Endothelial cell of umbilical vein (primary cell): Measurements from ENCODE around the gene GNAS. TPM values are rescaled to one million over a fixed set of nuclear protein-coding genes. Genes with fewer than 3 reads are reported as not detected.

Source experiments
- BruUV-seq: library from RNA; stranded (reverse); fragments of 400-500 nt; replicated peaks from 2 replicates; lab custom pipeline; 2021; lab: Mats Ljungman, UMichigan
- CTCF ChIA-PET: fragments of 300-600, 350-600 bp; sonication (Branson Sonifier 250); formaldehyde crosslinking; loops from one replicate; lab custom pipeline; 2021; ENCODE audit warnings: antibody characterized with exemption, inconsistent platforms; lab: Charles Lee
- POLR2A ChIA-PET: fragments of 300-600, 350-600 bp; sonication (Branson Sonifier 250); formaldehyde crosslinking; loops from one replicate; lab custom pipeline; 2021; ENCODE audit warnings: antibody characterized with exemption, inconsistent platforms; lab: Charles Lee
- DNase-seq: peaks from one replicate; pipeline ENCODE4 v3.0.0-alpha.2; 2011; ENCODE audit warnings: low read depth, low spot score
- FAIRE-seq: peaks from 2 replicates; lab custom pipeline; 2011; peaks lifted over from hg19 to GRCh38; lab: Jason Lieb, UNC
- H2AFZ ChIP-seq: 2 replicates; pipeline ENCODE4 v1.6.0; 2012; ENCODE audit warnings: low read depth, low read length, control low read depth, inconsistent platforms
- H3K27ac ChIP-seq: 2 replicates; pipeline ENCODE4 v1.5.1; 2011; ENCODE audit warnings: low read depth, mild to moderate bottlenecking, control low read depth, low read length, moderate library complexity; ENCODE audit not compliant: insufficient read depth
- H3K27me3 ChIP-seq, 2 experiments: 2 replicates each; pipeline versions ENCODE4 v1.6.0 to v1.6.1; 2011; ENCODE audit warnings: low read length in 2 of 2, mixed read lengths in 1 of 2; ENCODE audit not compliant: control insufficient read depth in 2 of 2, insufficient read depth in 2 of 2
- H3K36me3 ChIP-seq, 2 experiments: 2 replicates in 1 of 2; 3 replicates in 1 of 2; pipeline ENCODE4 v1.5.1; 2011; ENCODE audit warnings: low read length in 2 of 2, mild to moderate bottlenecking in 1 of 2, moderate library complexity in 1 of 2; ENCODE audit not compliant: control insufficient read depth in 2 of 2, insufficient read depth in 2 of 2; ENCODE audit errors: extremely low read depth in 1 of 2
- H3K4me1 ChIP-seq: 3 replicates; pipeline ENCODE4 v1.5.1; 2011; ENCODE audit warnings: mild to moderate bottlenecking, low read length; ENCODE audit not compliant: control insufficient read depth, insufficient read depth; ENCODE audit errors: extremely low read depth
- H3K4me2 ChIP-seq: 2 replicates; pipeline ENCODE4 v1.6.1; 2011; ENCODE audit warnings: low read length, control low read depth, mixed read lengths; ENCODE audit not compliant: insufficient read depth
- H3K4me3 ChIP-seq, 3 experiments: fragments of 200-600 bp in 1 of 3; sonication (generic), shearing (Covaris generic) in 1 of 3; replicated peaks in 1 of 3; 2 replicates each; pipeline ENCODE4 v1.5.1; 2011 to 2016; ENCODE audit warnings: control low read depth in 3 of 3, low read length in 3 of 3, mild to moderate bottlenecking in 2 of 3, inconsistent platforms in 1 of 3, low read depth in 1 of 3, moderate library complexity in 1 of 3; ENCODE audit not compliant: insufficient read depth in 1 of 3
- H3K79me2 ChIP-seq: 2 replicates; pipeline ENCODE4 v1.6.0; 2012; ENCODE audit warnings: low read length, inconsistent platforms; ENCODE audit not compliant: control insufficient read depth, insufficient read depth
- H3K9ac ChIP-seq: replicated peaks from 2 replicates; pipeline ENCODE3; 2011; ENCODE audit warnings: low read length, control low read depth; ENCODE audit not compliant: insufficient read depth; ENCODE audit errors: extremely low read depth
- H3K9me1 ChIP-seq: replicated peaks from 3 replicates; pipeline ENCODE4 v1.6.0; 2011; ENCODE audit warnings: mild to moderate bottlenecking, low read length; ENCODE audit not compliant: control insufficient read depth, insufficient read depth; ENCODE audit errors: extremely low read depth
- H3K9me3 ChIP-seq: replicated peaks from 2 replicates; pipeline ENCODE4 v1.5.1; 2012; ENCODE audit warnings: low read length, inconsistent platforms; ENCODE audit not compliant: control insufficient read depth, insufficient read depth
- H4K20me1 ChIP-seq: replicated peaks from 2 replicates; pipeline ENCODE3; 2011; ENCODE audit warnings: mild to moderate bottlenecking, low read length; ENCODE audit not compliant: control insufficient read depth, insufficient read depth; ENCODE audit errors: extremely low read depth
- CTCF ChIP-seq, 2 donors: IDR thresholded peaks; 1 replicate in 1 of 2; 2 replicates in 1 of 2; pipeline ENCODE4 v1.5.1; 2011; ENCODE audit warnings: low read length in 2 of 2, mild to moderate bottlenecking in 2 of 2, moderate library complexity in 2 of 2, control low read depth in 1 of 2, inconsistent platforms in 1 of 2, low read depth in 1 of 2; ENCODE audit not compliant: insufficient read depth in 1 of 2; ENCODE audit errors: extremely low read depth in 1 of 2
- EZH2 ChIP-seq: IDR thresholded peaks from 2 replicates; pipeline ENCODE4 v1.6.1; 2012; ENCODE audit warnings: borderline replicate concordance, low read depth, mild to moderate bottlenecking, moderate library complexity, low read length, inconsistent platforms; ENCODE audit not compliant: severe bottlenecking
- FOS ChIP-seq: IDR thresholded peaks from 2 replicates; pipeline ENCODE4 v1.6.1; 2011; ENCODE audit warnings: mild to moderate bottlenecking, low read length, moderate library complexity, borderline replicate concordance; ENCODE audit not compliant: insufficient read depth
- GATA2 ChIP-seq: IDR thresholded peaks from 2 replicates; pipeline ENCODE4 v1.7.0; 2011; ENCODE audit warnings: low read depth, mild to moderate bottlenecking, moderate library complexity, mixed read lengths, low read length; ENCODE audit not compliant: insufficient read length, insufficient read depth
- JUN ChIP-seq: IDR thresholded peaks from 2 replicates; pipeline ENCODE4 v1.6.1; 2011; ENCODE audit warnings: borderline replicate concordance, low read depth; ENCODE audit not compliant: insufficient read length, insufficient read depth
- MAX ChIP-seq: IDR thresholded peaks from 2 replicates; pipeline ENCODE4 v1.6.1; 2011; ENCODE audit not compliant: insufficient read depth, insufficient read length
- MYC ChIP-seq: IDR thresholded peaks from one replicate; pipeline ENCODE4 v1.6.1; 2011; ENCODE audit warnings: mild to moderate bottlenecking, low read depth, low read length
- POLR2A ChIP-seq: IDR thresholded peaks from 2 replicates; pipeline ENCODE4 v1.6.1; 2012; ENCODE audit warnings: low read depth, mild to moderate bottlenecking, control low read depth, low read length
- POLR2AphosphoS5 ChIP-seq: IDR thresholded peaks from 2 replicates; pipeline ENCODE4 v1.6.1; 2012; ENCODE audit warnings: low read depth, mild to moderate bottlenecking, control low read depth, low read length, moderate library complexity; ENCODE audit not compliant: insufficient read depth
- dilution Hi-C: fragments of 300-500 bp; cut with MboI; formaldehyde crosslinking; loops from one replicate; pipeline ENCODE4 v1.15.0; 2019; ENCODE audit warnings: low sequenced_read_pairs; ENCODE audit not compliant: extremely low pct_ligation_motif_present
- intact Hi-C: fragments of 100-400 bp; cut with micrococcal nuclease; formaldehyde crosslinking; loops from one replicate; pipeline ENCODE4 v1.10.0; 2022
- polyA plus RNA-seq, 4 experiments: library from polyadenylated mRNA; depleted of rRNA in 3 of 4; stranded (reverse) in 3 of 4; unstranded in 1 of 4; fragments of >200 nt; gene quantifications; 2 replicates each; pipeline versions ENCODE4 v1.2.1 to v1.2.3, GENCODE V29; 2011 to 2012; ENCODE audit warnings: missing spikeins in 1 of 4
- total RNA-seq: library from RNA; stranded (reverse); gene quantifications from 2 replicates; pipeline ENCODE4 v1.2.3, GENCODE V29; 2021

The GNAS gene
- total and polyA plus RNA-seq, 2 donors (not counting 3 experiments of a cell fraction or from before 2014, with no cell fraction given), result 1,141 to 1,882 TPM

- ChIA-PET POLR2A (no interaction called here), CTCF (no interaction called here)
- Histone ChIP-seq H3K9me1 (no peaks in the 10 kb centered on the region), H2AFZ (no peak overlapping the region), H3K4me2 (no peak overlapping the region), H4K20me1 (no peaks in the 10 kb centered on the region), H3K36me3 (no peaks in the 10 kb centered on the region), H3K4me3 (no peak overlapping the region), H3K27ac (no peak overlapping the region), H3K4me1 (no peaks in the 10 kb centered on the region), H3K9me3 (no peaks in the 10 kb centered on the region), H3K79me2 (no peaks in the 10 kb centered on the region), H3K9ac (no peak overlapping the region), H3K27me3 (no peaks in the 10 kb centered on the region)
- TF ChIP-seq MAX (no peak), POLR2AphosphoS5 (no peak), JUN (no peak), POLR2A (no peak), FOS (no peak), MYC (no peak), CTCF (IDR thresholded peaks at IDR 0.05; ENCODE audit: extremely low read depth in 1 of 2, insufficient read depth in 1 of 2, low read depth in 1 of 2, low read length in 2 of 2) (no peak)
- FAIRE-seq (no peak), DNase-seq (no peak)
- BruUV-seq, result no TSS peak
- dilution Hi-C loops, result no loop called here
- intact Hi-C loops, result no loop called here
These were observed 41.7 kb upstream of the GNAS start for GRCh38 chr20:58810879-58811250.

- intact Hi-C loops, result no loop called here
- Histone ChIP-seq H3K9ac (no peak overlapping the region), H3K4me2 (no peak overlapping the region), H3K79me2 (no peaks in the 10 kb centered on the region), H3K36me3 (no peaks in the 10 kb centered on the region), H3K9me1 (no peaks in the 10 kb centered on the region), H3K9me3 (no peaks in the 10 kb centered on the region), H4K20me1 (no peaks in the 10 kb centered on the region), H3K27ac (no peak overlapping the region), H2AFZ (no peak overlapping the region), H3K27me3 (no peaks in the 10 kb centered on the region), H3K4me1 (no peaks in the 10 kb centered on the region), H3K4me3 (no peak overlapping the region)
- BruUV-seq, result no TSS peak
- FAIRE-seq (no peak), DNase-seq (no peak)
- dilution Hi-C loops, result no loop called here
- ChIA-PET POLR2A (no interaction called here), CTCF (no interaction called here)
- TF ChIP-seq EZH2 (no peak), GATA2 (no peak), POLR2AphosphoS5 (no peak), FOS (no peak), MYC (no peak), MAX (no peak), JUN (no peak), CTCF (IDR thresholded peaks at IDR 0.05; ENCODE audit: extremely low read depth in 1 of 2, insufficient read depth in 1 of 2, low read depth in 1 of 2, low read length in 2 of 2) (no peak), POLR2A (no peak)
These were observed 41.2 kb upstream of the GNAS start for GRCh38 chr20:58811334-58811733.
